Loucy (cell line): ENCODE results near the gene WDR88.

ENCODE experiments used
- EZH2phosphoT487 ChIP-seq: fragments of 200-600 bp; IDR thresholded peaks from 2 replicates; pipeline ENCODE4 v1.6.1; 2018; ENCODE audit warnings: antibody characterized with exemption, mild to moderate bottlenecking, moderate library complexity, borderline replicate concordance
- TF ChIP-seq, protein P1 (sequence below): fragments of 200-600 bp; sonication (generic); conservative IDR thresholded peaks from 2 replicates; pipeline ENCODE4 v1.5.1; 2014; ENCODE audit warnings: mild to moderate bottlenecking, antibody characterized with exemption, low read length

DNA sequence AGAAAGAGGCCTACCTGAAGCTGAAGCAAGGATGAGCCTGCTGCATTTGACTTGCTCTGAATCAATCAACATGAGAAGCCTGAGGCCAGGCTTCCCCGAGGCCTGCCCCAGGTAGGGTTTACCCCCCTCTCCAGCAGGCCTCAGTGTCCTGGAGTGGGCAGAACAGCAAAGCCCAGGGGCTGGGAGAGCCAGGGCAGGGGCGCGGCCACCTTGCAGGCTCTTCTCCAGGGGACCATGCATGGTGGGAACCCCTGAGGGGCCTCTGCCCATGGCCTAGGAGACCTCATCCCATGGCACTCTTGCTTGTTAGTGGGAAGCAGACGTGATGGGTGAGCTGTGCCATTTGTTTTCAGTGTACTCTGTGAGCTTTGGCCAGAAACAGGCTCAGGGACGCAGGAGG, 42.3 kb downstream of the WDR88 start:
- TF ChIP-seq, protein P1, sequence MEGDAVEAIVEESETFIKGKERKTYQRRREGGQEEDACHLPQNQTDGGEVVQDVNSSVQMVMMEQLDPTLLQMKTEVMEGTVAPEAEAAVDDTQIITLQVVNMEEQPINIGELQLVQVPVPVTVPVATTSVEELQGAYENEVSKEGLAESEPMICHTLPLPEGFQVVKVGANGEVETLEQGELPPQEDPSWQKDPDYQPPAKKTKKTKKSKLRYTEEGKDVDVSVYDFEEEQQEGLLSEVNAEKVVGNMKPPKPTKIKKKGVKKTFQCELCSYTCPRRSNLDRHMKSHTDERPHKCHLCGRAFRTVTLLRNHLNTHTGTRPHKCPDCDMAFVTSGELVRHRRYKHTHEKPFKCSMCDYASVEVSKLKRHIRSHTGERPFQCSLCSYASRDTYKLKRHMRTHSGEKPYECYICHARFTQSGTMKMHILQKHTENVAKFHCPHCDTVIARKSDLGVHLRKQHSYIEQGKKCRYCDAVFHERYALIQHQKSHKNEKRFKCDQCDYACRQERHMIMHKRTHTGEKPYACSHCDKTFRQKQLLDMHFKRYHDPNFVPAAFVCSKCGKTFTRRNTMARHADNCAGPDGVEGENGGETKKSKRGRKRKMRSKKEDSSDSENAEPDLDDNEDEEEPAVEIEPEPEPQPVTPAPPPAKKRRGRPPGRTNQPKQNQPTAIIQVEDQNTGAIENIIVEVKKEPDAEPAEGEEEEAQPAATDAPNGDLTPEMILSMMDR, result no peak
- no peak for TF ChIP-seq EZH2phosphoT487
